Daoy (cell line): ENCODE results near the gene NHS. TPM values are rescaled to one million over a fixed set of nuclear protein-coding genes. Genes with fewer than 3 reads are reported as not detected.

Experiments
- DNase-seq: peaks from one replicate; pipeline ENCODE4 v3.0.0-alpha.2; 2015; ENCODE audit warnings: low read depth
- total RNA-seq: library from RNA; depleted of rRNA; stranded (reverse); fragments of >200 nt; shearing (Covaris generic); gene quantifications from 2 replicates; pipeline ENCODE4 v1.2.3, GENCODE V29; 2014

The NHS gene
- total RNA-seq, 1 experiment from 2014 or later = 1.3 TPM

DNA sequence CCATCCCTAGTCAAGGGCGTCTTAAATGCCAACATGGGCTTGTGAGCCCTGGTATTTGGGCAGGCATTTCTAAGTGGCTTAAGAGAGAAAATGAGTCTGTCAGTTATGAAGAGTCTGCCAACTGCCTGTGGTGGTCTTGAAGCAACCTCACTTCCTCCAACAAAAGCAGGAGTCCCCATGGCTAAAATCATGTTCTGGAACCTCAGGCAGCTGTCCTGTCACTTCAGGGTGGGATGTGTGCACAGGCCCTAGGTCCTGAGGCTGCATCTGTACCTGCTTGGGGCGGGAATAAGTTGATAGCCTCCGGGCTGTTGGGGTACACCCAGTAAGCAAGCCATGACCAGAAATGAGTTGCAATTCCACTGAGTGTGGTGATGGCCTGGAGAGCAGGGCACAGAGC, 247.3 kb downstream of the NHS start:
- no peak for DNase-seq

DNA sequence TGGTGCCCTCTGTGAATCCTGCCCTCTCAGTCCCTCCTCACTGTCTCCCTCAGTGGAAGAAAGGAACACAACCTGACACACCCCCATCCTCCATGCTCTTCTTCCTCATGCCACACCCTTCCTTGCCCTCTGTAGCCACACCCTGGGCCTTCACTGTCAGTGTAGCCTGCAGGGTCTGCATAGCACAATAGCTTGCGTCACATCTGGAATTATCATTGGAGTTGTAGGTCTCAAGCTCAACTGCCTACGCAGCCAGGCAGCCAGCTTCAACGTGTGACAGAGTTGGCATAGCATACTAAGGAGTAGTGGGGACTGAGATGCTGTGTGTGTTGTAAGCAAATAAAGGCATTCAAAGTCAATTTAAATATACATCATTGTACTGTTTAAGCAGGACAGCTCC, 248.8 kb downstream of the NHS start:
- DNase-seq = no peak

GRCh38 chrX:17627026-17627425, 252.0 kb downstream of the NHS start:
- DNase-seq = no peak

DNA sequence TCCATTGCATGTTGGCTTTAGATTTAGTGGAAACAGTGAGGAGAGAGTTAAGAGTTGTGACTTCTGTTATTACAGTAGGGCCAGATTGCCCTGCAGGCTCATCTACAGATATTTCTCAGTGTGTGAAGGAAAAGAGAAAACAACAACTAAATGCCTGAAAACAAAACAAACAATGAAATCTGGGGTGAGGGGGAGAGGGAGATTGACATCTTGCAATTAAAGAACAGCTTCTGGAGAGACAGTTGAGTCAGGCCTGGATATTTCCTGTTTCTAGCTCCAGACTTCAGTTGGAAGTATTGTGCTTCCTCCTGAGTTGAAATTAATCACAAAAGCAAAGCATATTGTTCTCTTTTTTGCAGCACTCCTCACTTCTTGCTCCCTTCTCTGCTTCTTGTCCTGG, 254.0 kb downstream of the NHS start:
- no peak for DNase-seq

DNA sequence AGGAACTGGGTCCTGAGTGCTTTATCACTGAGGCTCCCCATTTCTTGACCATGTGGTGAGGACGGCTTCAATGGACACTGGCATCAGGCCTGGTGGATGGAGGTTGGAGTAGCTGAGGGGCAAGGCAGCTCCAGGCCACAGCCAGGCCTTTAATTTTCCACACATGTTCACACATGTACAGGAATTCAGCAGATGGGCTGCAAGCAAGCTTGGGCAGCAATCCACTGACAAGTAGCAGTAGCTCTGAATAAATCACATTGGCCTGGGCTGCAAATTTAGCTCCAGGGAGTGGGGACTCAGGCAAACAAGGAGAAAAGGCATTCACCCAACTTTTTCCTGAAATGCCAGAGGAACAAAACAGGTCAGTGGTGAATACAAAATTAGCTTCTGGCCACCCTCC, 254.5 kb downstream of the NHS start:
- no peak for DNase-seq

DNA sequence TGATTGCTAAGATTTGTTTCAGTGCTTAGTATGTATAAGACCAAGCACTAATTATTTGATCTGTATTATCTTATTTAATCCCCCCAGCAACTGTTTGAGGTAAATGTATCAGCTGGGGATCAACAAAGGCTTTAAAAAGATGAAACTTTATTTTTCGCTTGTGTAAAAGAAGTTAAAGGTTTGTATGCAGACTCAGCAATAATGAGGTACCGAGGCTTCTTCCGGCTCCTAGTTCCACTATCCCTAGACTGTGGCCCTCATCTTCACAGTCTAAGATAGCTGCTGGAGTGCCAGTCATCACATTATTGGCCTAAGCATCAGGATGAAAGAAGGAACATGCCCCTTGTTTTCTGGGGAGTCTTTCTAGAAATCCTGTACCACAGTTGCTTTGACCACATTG, 256.6 kb downstream of the NHS start:
- no peak for DNase-seq

DNA sequence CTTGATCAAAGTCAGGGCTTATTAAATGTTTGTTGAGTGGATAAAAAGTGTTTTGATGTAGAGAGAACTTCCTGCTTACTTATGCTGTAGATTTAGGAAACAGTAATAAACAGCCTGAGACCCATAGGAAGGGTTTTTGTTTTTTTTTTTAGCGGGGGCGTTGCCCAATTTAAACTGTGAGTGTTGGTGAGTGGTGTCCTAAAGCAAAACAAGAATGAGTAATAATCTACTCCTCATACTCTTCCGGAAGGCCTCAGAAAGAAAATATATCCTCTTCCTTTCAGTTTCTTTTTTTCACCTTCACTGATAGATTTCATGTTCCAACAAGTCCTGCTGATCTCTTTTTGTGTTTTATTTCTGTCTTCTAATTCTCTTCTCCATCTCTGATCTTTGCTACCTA, 257.9 kb downstream of the NHS start:
- no peak for DNase-seq

DNA sequence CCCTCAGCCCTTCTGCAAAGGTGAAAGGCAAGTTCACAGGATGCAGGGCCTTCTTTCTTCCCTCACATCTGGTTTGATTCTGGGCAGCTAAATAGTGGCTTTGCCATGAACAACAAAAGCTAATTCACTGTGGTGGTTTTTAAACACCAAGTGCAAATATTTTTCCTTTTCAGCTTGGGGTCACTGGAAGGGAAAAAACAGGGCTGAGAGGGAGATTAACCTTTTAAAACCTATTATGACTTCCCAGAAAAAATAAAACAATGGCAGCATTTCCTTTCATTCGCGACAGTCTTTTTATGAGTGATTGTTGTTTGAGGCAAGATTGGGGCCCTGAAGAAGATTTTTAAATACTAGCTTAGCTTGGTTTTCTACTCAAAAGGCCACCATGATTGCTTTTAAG, 258.5 kb downstream of the NHS start:
- no peak for DNase-seq

GRCh38 chrX:17634542-17635207, 259.7 kb downstream of the NHS start:
- no peak for DNase-seq

DNA sequence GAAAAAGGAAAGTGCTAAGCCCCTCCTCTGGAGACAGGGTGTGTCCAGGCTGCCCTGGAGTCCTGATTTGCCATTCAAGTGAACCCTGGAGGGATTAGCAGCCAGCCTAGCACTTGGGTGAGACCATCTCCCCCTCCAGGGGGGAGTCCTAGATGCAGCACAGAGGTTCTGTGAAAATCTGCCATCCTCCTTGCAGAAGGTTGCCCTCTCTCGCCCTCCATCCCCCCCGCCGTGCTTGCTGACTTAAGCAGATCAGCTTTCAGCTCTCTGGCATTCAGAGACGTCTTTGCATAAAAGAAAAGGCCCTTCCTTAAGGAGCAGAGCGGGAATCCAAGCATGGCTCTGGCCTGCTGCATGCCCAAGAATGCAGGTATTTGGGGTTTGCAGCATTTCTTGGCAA, 260.2 kb downstream of the NHS start:
- DNase-seq = no peak

DNA sequence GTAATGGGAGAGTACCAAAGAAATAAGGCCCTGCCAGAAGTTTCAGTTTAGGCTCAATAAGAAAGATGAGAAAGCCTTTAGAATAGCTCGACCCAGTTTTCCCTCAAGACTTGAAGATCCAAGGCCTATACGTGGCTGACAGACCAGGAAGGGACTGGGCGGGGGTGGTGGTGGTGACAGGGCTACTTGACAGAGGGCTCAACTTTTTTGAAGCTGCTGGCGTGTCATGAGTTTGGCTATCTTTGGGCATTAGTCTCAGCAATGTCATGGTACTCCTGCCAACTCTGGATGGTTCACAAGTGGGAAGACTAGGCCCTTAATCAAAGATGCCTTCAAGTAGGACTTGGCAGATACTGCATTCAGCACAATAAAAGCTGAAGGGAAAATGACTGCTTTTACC, 262.2 kb downstream of the NHS start:
- no peak for DNase-seq

- no peak for DNase-seq
Measured at GRCh38 chrX:17638731-17639130, 263.7 kb downstream of the NHS start.

GRCh38 chrX:17642891-17643290, 267.9 kb downstream of the NHS start:
- DNase-seq = no peak

- DNase-seq = no peak
Measured at GRCh38 chrX:17643528-17643927, 268.5 kb downstream of the NHS start.

GRCh38 chrX:17644001-17644400, 269.0 kb downstream of the NHS start:
- DNase-seq = no peak

DNA sequence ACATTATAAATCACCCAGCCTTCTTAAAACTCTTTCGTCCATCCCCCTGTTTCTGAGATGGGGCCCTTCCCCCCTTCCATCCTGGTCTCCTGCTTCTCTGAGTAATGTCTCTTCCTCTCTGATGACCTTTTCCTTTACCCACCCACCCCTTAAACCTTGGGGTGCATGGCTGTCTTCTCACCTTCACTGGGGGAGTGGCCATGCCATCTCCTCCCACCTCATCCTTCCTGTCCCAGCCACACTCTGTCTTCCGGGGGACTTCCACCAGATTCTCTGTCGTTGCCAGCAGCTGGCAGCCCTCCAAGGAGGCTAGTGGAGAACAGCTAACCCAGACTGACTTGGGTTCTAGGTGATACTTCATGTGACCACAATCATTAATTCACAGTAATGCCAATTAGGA, 279.1 kb downstream of the NHS start:
- no peak for DNase-seq

- no peak for DNase-seq
Measured at GRCh38 chrX:17655211-17656034, 280.4 kb downstream of the NHS start.

DNA sequence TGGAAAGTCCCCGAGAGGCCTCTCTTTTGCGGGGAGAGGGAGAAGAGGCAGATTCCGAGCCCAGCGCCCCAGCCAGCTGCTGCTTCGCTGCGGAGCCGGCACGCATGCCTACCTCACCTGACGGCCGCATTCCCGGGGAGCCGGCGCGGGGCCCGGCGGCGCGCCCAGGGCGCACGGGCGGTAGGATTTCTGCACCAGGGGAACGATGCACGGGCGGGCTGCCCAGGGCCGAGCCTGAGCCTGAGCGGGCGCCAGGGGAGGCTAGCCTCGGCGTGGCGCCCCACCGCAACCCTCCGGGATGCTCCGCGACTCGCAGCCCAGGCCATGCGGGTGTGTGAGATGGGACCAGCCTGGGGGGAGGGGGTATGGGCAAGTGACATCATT, 281.0 kb downstream of the NHS start:
- no peak for DNase-seq

GRCh38 chrX:17656556-17656955, 281.6 kb downstream of the NHS start:
- no peak for DNase-seq

- no peak for DNase-seq
Measured at GRCh38 chrX:17662391-17662790, 287.4 kb downstream of the NHS start.

DNA sequence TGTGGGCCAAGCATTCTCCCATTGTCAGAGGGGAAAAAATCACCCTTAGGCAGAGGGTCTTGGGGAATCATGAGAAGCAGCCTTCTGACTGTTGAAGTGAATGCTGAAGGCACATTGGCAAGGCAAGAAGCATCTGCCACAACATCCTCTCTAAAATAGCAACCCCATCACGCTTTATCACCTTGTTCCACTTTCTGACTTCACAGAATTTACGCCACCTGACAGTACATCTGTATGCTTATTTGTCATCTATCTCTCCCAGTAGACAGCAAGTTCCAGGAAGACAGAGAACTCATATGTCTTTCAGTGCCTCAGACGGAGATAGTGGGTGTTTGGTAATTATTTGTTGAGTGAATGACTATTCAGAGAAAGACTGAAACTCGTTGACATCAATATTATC, 293.9 kb downstream of the NHS start:
- no peak for DNase-seq

DNA sequence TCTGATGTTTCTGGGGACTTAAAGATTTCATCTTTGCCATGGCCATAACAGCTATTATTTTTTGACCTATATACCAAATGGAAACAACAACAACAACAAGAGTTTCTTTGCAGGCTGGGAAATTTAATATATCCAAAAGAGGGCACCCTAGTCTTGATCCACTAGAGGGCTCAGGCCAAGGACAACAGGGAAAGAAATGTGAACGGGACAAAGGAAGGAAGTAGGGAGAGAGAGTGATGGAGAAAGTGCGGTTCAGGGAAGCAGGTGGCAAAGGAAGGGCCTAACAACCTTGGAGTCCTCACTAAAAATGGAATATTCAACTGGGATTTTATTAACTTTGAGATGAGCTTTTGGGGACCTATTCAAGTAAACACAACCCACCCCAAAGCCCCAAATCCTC, 294.5 kb downstream of the NHS start:
- DNase-seq = no peak

GRCh38 chrX:17669891-17670290, 294.9 kb downstream of the NHS start:
- DNase-seq = no peak

GRCh38 chrX:17670874-17671273, 295.9 kb downstream of the NHS start:
- no peak for DNase-seq
